GM12873 (cell line): ENCODE measurements around the gene MYH11.

Experiments
- TF ChIP-seq, protein P1 (sequence below): IDR thresholded peaks from 2 replicates; pipeline ENCODE4 v1.5.1; 2012; ENCODE audit warnings: low read depth, mild to moderate bottlenecking, moderate library complexity, low read length, control low read depth; ENCODE audit not compliant: insufficient read depth; ENCODE audit errors: missing control alignments

Gene MYH11

DNA sequence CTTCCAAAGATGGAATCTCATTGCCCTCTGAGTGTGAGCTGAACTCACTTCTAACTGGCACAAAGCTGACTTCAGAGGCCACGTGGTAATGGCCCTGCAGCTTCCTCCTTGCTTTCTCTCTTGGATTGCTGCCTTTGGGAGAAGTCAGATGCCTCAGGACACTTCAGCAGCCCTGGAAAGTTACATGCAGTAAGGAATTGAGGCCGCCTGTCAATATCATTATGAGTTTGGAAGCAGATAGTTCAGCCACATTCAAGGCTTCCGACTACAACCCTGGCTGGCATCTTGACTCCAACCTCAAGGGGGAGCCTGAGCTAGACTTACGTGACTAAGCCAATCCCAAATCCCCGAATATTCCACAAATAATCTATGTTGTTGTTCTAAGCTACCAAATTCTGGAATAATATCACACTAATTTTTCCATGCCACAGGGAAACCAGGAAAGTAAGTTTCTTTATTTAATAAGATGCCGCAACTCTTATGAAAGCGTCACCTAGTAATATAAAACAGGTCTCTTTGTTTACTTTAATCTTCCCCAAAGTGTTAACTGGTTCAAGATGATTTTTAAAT lies 18.0 kb upstream of the MYH11 start:
- TF ChIP-seq, protein P1, sequence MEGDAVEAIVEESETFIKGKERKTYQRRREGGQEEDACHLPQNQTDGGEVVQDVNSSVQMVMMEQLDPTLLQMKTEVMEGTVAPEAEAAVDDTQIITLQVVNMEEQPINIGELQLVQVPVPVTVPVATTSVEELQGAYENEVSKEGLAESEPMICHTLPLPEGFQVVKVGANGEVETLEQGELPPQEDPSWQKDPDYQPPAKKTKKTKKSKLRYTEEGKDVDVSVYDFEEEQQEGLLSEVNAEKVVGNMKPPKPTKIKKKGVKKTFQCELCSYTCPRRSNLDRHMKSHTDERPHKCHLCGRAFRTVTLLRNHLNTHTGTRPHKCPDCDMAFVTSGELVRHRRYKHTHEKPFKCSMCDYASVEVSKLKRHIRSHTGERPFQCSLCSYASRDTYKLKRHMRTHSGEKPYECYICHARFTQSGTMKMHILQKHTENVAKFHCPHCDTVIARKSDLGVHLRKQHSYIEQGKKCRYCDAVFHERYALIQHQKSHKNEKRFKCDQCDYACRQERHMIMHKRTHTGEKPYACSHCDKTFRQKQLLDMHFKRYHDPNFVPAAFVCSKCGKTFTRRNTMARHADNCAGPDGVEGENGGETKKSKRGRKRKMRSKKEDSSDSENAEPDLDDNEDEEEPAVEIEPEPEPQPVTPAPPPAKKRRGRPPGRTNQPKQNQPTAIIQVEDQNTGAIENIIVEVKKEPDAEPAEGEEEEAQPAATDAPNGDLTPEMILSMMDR, result peak; percentile 76

DNA sequence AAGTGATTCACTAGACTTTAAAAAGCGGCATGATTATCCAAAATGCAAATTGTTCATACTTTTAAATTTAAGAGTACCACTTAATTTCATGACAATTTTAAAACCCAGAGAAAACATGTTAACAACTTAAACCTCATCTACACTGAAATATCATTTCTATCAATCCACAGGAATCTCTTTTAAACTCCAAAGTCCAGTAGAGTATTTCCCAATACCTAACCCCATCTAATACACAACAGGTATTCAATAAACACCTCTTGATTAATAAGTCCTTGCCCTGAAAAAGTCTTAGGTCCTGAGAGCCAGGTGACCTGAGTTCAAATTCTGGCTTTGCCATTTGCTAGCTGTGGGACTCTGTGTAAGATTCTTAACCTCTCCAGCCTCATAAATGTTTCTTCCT lies 16.9 kb upstream of the MYH11 start:
- TF ChIP-seq, protein P1, result no peak

DNA sequence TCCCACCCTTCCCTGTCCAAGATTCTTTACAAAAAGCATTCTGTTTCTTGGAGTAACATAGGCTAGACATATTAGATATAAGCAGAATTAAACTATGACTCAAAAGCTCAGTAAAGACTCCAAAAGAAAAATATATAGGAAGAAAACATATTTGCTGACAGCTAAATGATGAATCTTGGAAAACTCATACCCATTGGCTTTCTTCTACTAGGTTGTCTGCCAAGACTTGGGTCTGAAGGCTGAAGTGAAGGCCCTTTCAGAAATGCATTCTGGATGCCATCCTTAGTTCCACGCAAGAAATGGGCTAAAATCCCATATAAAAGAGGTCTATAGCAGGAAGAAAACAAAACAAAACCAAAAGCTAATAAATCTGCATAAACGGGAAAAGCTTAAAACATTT lies 16.5 kb upstream of the MYH11 start:
- TF ChIP-seq, protein P1, result no peak

DNA sequence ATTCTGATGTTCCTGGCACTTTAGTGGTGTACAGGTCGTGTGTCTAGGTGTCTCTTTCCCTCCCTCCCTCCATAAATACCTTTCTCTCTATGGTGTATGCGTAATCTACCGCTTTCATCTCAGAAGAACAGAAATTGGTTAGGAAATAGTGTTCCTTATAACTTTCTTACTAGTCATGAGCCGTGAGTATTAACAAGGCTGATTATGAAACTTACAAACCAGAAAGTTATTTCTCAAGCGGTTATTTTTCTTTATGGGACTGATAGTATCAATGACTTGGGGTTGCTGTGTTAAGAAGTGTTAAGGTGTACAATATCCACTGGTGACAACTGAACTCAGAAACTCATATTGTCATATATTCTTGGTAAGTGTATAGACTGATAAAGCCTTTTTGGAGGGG lies 13.2 kb upstream of the MYH11 start:
- TF ChIP-seq, protein P1, result no peak

DNA sequence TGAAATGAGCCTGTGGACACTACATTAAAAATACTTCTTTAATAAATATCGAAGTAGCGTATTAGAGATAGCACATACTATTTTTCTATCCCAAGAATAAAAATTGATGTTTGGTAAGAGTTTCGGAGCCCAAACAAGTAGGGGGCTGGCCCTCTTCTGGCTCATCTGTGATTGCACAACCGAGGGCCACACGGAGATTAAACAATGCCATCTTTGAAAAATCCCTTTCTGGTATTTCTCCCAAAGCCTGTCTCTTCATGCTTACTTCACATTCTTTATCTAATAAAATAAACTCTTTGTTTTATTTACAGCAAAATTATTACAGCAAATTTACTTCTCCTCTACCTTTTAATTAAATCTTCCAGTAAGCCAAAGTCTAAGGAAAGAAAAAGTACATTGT lies 9.6 kb upstream of the MYH11 start:
- TF ChIP-seq, protein P1, result no peak

DNA sequence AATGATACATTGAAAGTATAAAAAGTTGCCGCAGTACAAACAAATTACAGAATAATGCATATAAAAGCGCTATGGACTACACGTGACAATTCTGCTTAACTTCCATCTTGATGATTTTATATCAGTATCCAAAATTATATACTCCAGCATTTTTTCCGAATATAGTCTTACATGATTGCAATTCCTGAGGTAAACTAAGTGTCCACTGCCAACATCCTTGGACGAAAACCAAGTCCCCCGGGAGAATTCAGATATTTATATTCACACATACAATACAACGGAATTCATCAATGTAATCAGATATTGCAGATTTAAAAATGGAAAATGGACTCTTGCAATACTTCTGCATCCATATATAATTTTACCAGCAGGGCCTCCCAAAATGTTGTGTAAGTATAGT lies 8.9 kb upstream of the MYH11 start:
- TF ChIP-seq, protein P1, result no peak

DNA sequence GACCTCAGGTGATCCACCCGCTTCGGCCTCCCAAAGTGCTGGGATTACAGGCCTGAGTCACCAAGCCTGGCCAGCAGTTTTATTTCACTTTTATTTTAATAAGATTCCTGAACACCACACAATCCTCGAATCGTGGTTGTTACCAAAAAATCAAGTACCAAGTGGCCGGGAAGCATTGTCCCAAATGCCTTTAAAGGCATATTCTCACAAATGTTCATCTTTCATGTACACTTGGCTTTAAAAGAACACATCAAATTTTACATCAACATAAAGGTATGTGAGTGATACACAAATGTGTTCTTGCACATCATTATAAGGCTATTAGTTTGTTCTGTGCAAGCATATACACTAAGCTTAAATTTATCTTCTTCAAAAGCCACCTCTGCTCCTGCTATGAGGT lies 8.1 kb upstream of the MYH11 start:
- TF ChIP-seq, protein P1, result no peak
